ENCODE measurements around the gene AGBL1. TPM values are rescaled to one million over a fixed set of nuclear protein-coding genes. Genes with fewer than 3 reads are reported as not detected.
A peak's percentile ranks its signal among the peaks of the same experiment; 100 is the strongest.

The AGBL1 gene
- total and polyA plus RNA-seq, 7 donors = 0.96 to 34.8 (median 6.6) TPM

GRCh38 chr15:86555098-86555497, 475.4 kb downstream of the AGBL1 start:
- 10 to 39% (median 21%) methylated on average over 2 of the region's 2 CpGs for WGBS, 3 donors
- DNase-seq (no peak), ATAC-seq (peak in 2 of 4 donors; percentile 74 to 78)
- no peak overlapping the region for H3K4me3 ChIP-seq
- H3K27ac ChIP-seq = no peak overlapping the region
- TF ChIP-seq, protein P1, sequence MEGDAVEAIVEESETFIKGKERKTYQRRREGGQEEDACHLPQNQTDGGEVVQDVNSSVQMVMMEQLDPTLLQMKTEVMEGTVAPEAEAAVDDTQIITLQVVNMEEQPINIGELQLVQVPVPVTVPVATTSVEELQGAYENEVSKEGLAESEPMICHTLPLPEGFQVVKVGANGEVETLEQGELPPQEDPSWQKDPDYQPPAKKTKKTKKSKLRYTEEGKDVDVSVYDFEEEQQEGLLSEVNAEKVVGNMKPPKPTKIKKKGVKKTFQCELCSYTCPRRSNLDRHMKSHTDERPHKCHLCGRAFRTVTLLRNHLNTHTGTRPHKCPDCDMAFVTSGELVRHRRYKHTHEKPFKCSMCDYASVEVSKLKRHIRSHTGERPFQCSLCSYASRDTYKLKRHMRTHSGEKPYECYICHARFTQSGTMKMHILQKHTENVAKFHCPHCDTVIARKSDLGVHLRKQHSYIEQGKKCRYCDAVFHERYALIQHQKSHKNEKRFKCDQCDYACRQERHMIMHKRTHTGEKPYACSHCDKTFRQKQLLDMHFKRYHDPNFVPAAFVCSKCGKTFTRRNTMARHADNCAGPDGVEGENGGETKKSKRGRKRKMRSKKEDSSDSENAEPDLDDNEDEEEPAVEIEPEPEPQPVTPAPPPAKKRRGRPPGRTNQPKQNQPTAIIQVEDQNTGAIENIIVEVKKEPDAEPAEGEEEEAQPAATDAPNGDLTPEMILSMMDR (IDR thresholded peaks at IDR 0.05) = no peak
- H3K9me3 ChIP-seq = no peaks in the 10 kb centered on the region
- intact Hi-C loops (cut with DNase I) = no loop called here
- H3K27me3 ChIP-seq (ENCODE audit: insufficient read depth in 3 of 3, low read length in 2 of 3) = no peaks in the 10 kb centered on the region
- peaks cover 11% of the 10 kb centered on the region for H3K4me1 ChIP-seq
- no peaks in the 10 kb centered on the region for H3K36me3 ChIP-seq (ENCODE audit: insufficient read depth in 1 of 2, low read depth in 1 of 2)

GRCh38 chr15:86555939-86556338, 476.3 kb downstream of the AGBL1 start:
- no peak for DNase-seq
- H3K27me3 ChIP-seq (ENCODE audit: insufficient read depth in 3 of 3, low read length in 2 of 3) = no peaks in the 10 kb centered on the region
- no peak overlapping the region for H3K4me3 ChIP-seq
- H3K9me3 ChIP-seq = no peaks in the 10 kb centered on the region
- ATAC-seq = peak in 2 of 4 donors; percentile 68 to 74
- H3K27ac ChIP-seq = no peak overlapping the region
- no peaks in the 10 kb centered on the region for H3K36me3 ChIP-seq (ENCODE audit: insufficient read depth in 1 of 2, low read depth in 1 of 2)
- peaks cover 11% of the 10 kb centered on the region for H3K4me1 ChIP-seq
- intact Hi-C loops (cut with DNase I) = no loop called here
- TF ChIP-seq, protein P1 (IDR thresholded peaks at IDR 0.05) = no peak
- 67 to 72% (median 72%) methylated on average over 1 of the region's 1 CpG for WGBS, 3 donors

DNA sequence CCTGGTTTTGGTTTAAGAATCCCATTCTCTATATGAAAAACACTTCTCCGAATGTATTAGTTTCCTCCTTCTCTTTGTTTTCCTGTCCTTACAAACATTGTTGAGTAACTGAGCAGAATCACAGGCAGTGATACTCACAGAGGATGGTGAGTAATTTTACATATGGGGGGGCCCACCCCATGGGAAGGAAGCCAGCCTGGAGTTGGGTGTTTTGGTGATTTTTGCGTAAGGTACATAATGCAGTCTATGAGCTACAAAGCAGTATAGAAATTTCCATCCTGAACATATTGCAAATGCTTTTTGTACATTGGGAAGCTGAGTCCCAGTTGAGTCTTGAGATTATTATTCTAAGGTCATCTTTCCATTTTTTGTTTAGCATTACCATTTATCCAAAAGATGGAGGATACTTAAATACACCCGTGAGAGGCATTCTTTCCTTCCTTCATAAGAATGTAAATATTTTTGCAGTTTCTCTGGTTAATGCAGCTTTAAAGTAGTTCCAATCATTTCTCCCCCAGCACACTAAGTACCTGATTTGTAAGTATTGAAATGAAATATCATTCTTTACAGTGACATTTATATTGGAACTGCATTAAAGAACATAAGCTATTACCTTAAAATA, 476.8 kb downstream of the AGBL1 start:
- H3K4me1 ChIP-seq = peaks cover 11% of the 10 kb centered on the region
- intact Hi-C loops (cut with DNase I) = no loop called here
- H3K4me3 ChIP-seq = no peak overlapping the region
- no peaks in the 10 kb centered on the region for H3K9me3 ChIP-seq
- TF ChIP-seq, protein P1 (IDR thresholded peaks at IDR 0.05) = no peak
- ATAC-seq (no peak), DNase-seq (no peak)
- WGBS, 3 donors = 87 to 90% (median 89%) methylated on average over 3 of the region's 3 CpGs
- H3K36me3 ChIP-seq (ENCODE audit: insufficient read depth in 1 of 2, low read depth in 1 of 2) = no peaks in the 10 kb centered on the region
- H3K27ac ChIP-seq = no peak overlapping the region
- H3K27me3 ChIP-seq (ENCODE audit: insufficient read depth in 3 of 3, low read length in 2 of 3) = no peaks in the 10 kb centered on the region

DNA sequence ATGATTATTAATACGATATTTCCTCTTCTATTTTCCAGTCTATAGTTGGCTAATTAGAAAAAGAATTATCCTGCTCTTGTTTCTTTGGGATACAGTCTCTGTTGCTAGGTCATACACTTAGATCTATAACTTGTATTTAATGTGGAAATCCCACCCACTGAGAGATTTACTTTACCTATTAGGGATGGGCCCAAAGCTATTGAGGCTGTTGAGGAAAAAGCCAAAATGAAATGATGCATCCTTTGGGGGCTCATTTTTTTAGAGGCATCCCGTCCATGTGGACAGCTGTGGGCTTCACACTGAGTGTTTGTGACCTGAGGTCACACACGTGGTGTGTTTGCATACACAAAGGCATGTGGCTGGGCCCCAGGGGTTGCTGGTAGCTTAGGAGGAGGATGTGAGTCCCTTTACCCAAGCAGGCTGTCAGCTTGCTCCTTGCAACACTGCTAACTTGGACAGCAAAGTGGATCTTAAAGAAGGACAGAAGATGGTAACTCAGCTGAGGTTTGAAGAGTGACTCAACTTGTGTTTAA, 477.4 kb downstream of the AGBL1 start:
- H3K36me3 ChIP-seq (ENCODE audit: insufficient read depth in 1 of 2, low read depth in 1 of 2) = no peaks in the 10 kb centered on the region
- no peak for ATAC-seq
- no peak for DNase-seq
- intact Hi-C loops (cut with DNase I) = no loop called here
- TF ChIP-seq, protein P1 (IDR thresholded peaks at IDR 0.05) = no peak
- H3K4me3 ChIP-seq = no peak overlapping the region
- H3K9me3 ChIP-seq = no peaks in the 10 kb centered on the region
- WGBS, 3 donors = 58 to 70% (median 65%) methylated on average over 3 of the region's 3 CpGs
- H3K4me1 ChIP-seq = peaks cover 11% of the 10 kb centered on the region
- H3K27me3 ChIP-seq (ENCODE audit: insufficient read depth in 3 of 3, low read length in 2 of 3) = no peaks in the 10 kb centered on the region
- no peak overlapping the region for H3K27ac ChIP-seq

GRCh38 chr15:86558252-86558651, 478.6 kb downstream of the AGBL1 start:
- no peaks in the 10 kb centered on the region for H3K27me3 ChIP-seq (ENCODE audit: insufficient read depth in 3 of 3, low read length in 2 of 3)
- H3K4me1 ChIP-seq = peaks cover 11% of the 10 kb centered on the region
- DNase-seq (no peak), ATAC-seq (no peak)
- intact Hi-C loops (cut with DNase I) = no loop called here
- no peaks in the 10 kb centered on the region for H3K9me3 ChIP-seq
- H3K36me3 ChIP-seq (ENCODE audit: insufficient read depth in 1 of 2, low read depth in 1 of 2) = no peaks in the 10 kb centered on the region
- no peak overlapping the region for H3K27ac ChIP-seq
- no peak overlapping the region for H3K4me3 ChIP-seq
- TF ChIP-seq, protein P1 (IDR thresholded peaks at IDR 0.05) = no peak

Measured in psoas muscle (tissue), 8 donors.